Endothelial cell of umbilical vein (primary cell): ENCODE measurements around the gene MYDGF. TPM values are rescaled to one million over a fixed set of nuclear protein-coding genes. Genes with fewer than 3 reads are reported as not detected.

Experiments
- BruUV-seq: library from RNA; stranded (reverse); fragments of 400-500 nt; replicated peaks from 2 replicates; lab custom pipeline; 2021; lab: Mats Ljungman, UMichigan
- CTCF ChIA-PET: fragments of 300-600, 350-600 bp; sonication (Branson Sonifier 250); formaldehyde crosslinking; loops from one replicate; lab custom pipeline; 2021; ENCODE audit warnings: antibody characterized with exemption, inconsistent platforms; lab: Charles Lee
- POLR2A ChIA-PET: fragments of 300-600, 350-600 bp; sonication (Branson Sonifier 250); formaldehyde crosslinking; loops from one replicate; lab custom pipeline; 2021; ENCODE audit warnings: antibody characterized with exemption, inconsistent platforms; lab: Charles Lee
- DNase-seq: peaks from one replicate; pipeline ENCODE4 v3.0.0-alpha.2; 2011; ENCODE audit warnings: low read depth, low spot score
- FAIRE-seq: peaks from 2 replicates; lab custom pipeline; 2011; peaks lifted over from hg19 to GRCh38; lab: Jason Lieb, UNC
- H2AFZ ChIP-seq: 2 replicates; pipeline ENCODE4 v1.6.0; 2012; ENCODE audit warnings: low read depth, low read length, control low read depth, inconsistent platforms
- H3K27ac ChIP-seq: 2 replicates; pipeline ENCODE4 v1.5.1; 2011; ENCODE audit warnings: low read depth, mild to moderate bottlenecking, control low read depth, low read length, moderate library complexity; ENCODE audit not compliant: insufficient read depth
- H3K27me3 ChIP-seq, 2 experiments: 2 replicates each; pipeline versions ENCODE4 v1.6.0 to v1.6.1; 2011; ENCODE audit warnings: low read length in 2 of 2, mixed read lengths in 1 of 2; ENCODE audit not compliant: control insufficient read depth in 2 of 2, insufficient read depth in 2 of 2
- H3K36me3 ChIP-seq, 2 experiments: 2 replicates in 1 of 2; 3 replicates in 1 of 2; pipeline ENCODE4 v1.5.1; 2011; ENCODE audit warnings: low read length in 2 of 2, mild to moderate bottlenecking in 1 of 2, moderate library complexity in 1 of 2; ENCODE audit not compliant: control insufficient read depth in 2 of 2, insufficient read depth in 2 of 2; ENCODE audit errors: extremely low read depth in 1 of 2
- H3K4me1 ChIP-seq: 3 replicates; pipeline ENCODE4 v1.5.1; 2011; ENCODE audit warnings: mild to moderate bottlenecking, low read length; ENCODE audit not compliant: control insufficient read depth, insufficient read depth; ENCODE audit errors: extremely low read depth
- H3K4me2 ChIP-seq: 2 replicates; pipeline ENCODE4 v1.6.1; 2011; ENCODE audit warnings: low read length, control low read depth, mixed read lengths; ENCODE audit not compliant: insufficient read depth
- H3K4me3 ChIP-seq, 3 experiments: fragments of 200-600 bp in 1 of 3; sonication (generic), shearing (Covaris generic) in 1 of 3; replicated peaks in 1 of 3; 2 replicates each; pipeline ENCODE4 v1.5.1; 2011 to 2016; ENCODE audit warnings: control low read depth in 3 of 3, low read length in 3 of 3, mild to moderate bottlenecking in 2 of 3, inconsistent platforms in 1 of 3, low read depth in 1 of 3, moderate library complexity in 1 of 3; ENCODE audit not compliant: insufficient read depth in 1 of 3
- H3K79me2 ChIP-seq: 2 replicates; pipeline ENCODE4 v1.6.0; 2012; ENCODE audit warnings: low read length, inconsistent platforms; ENCODE audit not compliant: control insufficient read depth, insufficient read depth
- H3K9ac ChIP-seq: replicated peaks from 2 replicates; pipeline ENCODE3; 2011; ENCODE audit warnings: low read length, control low read depth; ENCODE audit not compliant: insufficient read depth; ENCODE audit errors: extremely low read depth
- H3K9me1 ChIP-seq: replicated peaks from 3 replicates; pipeline ENCODE4 v1.6.0; 2011; ENCODE audit warnings: mild to moderate bottlenecking, low read length; ENCODE audit not compliant: control insufficient read depth, insufficient read depth; ENCODE audit errors: extremely low read depth
- H3K9me3 ChIP-seq: replicated peaks from 2 replicates; pipeline ENCODE4 v1.5.1; 2012; ENCODE audit warnings: low read length, inconsistent platforms; ENCODE audit not compliant: control insufficient read depth, insufficient read depth
- H4K20me1 ChIP-seq: replicated peaks from 2 replicates; pipeline ENCODE3; 2011; ENCODE audit warnings: mild to moderate bottlenecking, low read length; ENCODE audit not compliant: control insufficient read depth, insufficient read depth; ENCODE audit errors: extremely low read depth
- EZH2 ChIP-seq: IDR thresholded peaks from 2 replicates; pipeline ENCODE4 v1.6.1; 2012; ENCODE audit warnings: borderline replicate concordance, low read depth, mild to moderate bottlenecking, moderate library complexity, low read length, inconsistent platforms; ENCODE audit not compliant: severe bottlenecking
- FOS ChIP-seq: IDR thresholded peaks from 2 replicates; pipeline ENCODE4 v1.6.1; 2011; ENCODE audit warnings: mild to moderate bottlenecking, low read length, moderate library complexity, borderline replicate concordance; ENCODE audit not compliant: insufficient read depth
- GATA2 ChIP-seq: IDR thresholded peaks from 2 replicates; pipeline ENCODE4 v1.7.0; 2011; ENCODE audit warnings: low read depth, mild to moderate bottlenecking, moderate library complexity, mixed read lengths, low read length; ENCODE audit not compliant: insufficient read length, insufficient read depth
- JUN ChIP-seq: IDR thresholded peaks from 2 replicates; pipeline ENCODE4 v1.6.1; 2011; ENCODE audit warnings: borderline replicate concordance, low read depth; ENCODE audit not compliant: insufficient read length, insufficient read depth
- MYC ChIP-seq: IDR thresholded peaks from one replicate; pipeline ENCODE4 v1.6.1; 2011; ENCODE audit warnings: mild to moderate bottlenecking, low read depth, low read length
- POLR2A ChIP-seq: IDR thresholded peaks from 2 replicates; pipeline ENCODE4 v1.6.1; 2012; ENCODE audit warnings: low read depth, mild to moderate bottlenecking, control low read depth, low read length
- POLR2AphosphoS5 ChIP-seq: IDR thresholded peaks from 2 replicates; pipeline ENCODE4 v1.6.1; 2012; ENCODE audit warnings: low read depth, mild to moderate bottlenecking, control low read depth, low read length, moderate library complexity; ENCODE audit not compliant: insufficient read depth
- dilution Hi-C: fragments of 300-500 bp; cut with MboI; formaldehyde crosslinking; loops from one replicate; pipeline ENCODE4 v1.15.0; 2019; ENCODE audit warnings: low sequenced_read_pairs; ENCODE audit not compliant: extremely low pct_ligation_motif_present
- intact Hi-C: fragments of 100-400 bp; cut with micrococcal nuclease; formaldehyde crosslinking; loops from one replicate; pipeline ENCODE4 v1.10.0; 2022
- polyA plus RNA-seq, 4 experiments: library from polyadenylated mRNA; depleted of rRNA in 3 of 4; stranded (reverse) in 3 of 4; unstranded in 1 of 4; fragments of >200 nt; gene quantifications; 2 replicates each; pipeline versions ENCODE4 v1.2.1 to v1.2.3, GENCODE V29; 2011 to 2012; ENCODE audit warnings: missing spikeins in 1 of 4
- total RNA-seq: library from RNA; stranded (reverse); gene quantifications from 2 replicates; pipeline ENCODE4 v1.2.3, GENCODE V29; 2021
- TF ChIP-seq, protein P1 (sequence below): IDR thresholded peaks from 2 replicates; pipeline ENCODE4 v1.6.1; 2011; ENCODE audit not compliant: insufficient read depth, insufficient read length
- TF ChIP-seq, protein P2 (sequence below), 2 donors: IDR thresholded peaks; 1 replicate in 1 of 2; 2 replicates in 1 of 2; pipeline ENCODE4 v1.5.1; 2011; ENCODE audit warnings: low read length in 2 of 2, mild to moderate bottlenecking in 2 of 2, moderate library complexity in 2 of 2, control low read depth in 1 of 2, inconsistent platforms in 1 of 2, low read depth in 1 of 2; ENCODE audit not compliant: insufficient read depth in 1 of 2; ENCODE audit errors: extremely low read depth in 1 of 2

The MYDGF gene
- total and polyA plus RNA-seq, 2 donors (not counting 3 experiments of a cell fraction or from before 2014, with no cell fraction given), result 191 to 337 TPM

DNA sequence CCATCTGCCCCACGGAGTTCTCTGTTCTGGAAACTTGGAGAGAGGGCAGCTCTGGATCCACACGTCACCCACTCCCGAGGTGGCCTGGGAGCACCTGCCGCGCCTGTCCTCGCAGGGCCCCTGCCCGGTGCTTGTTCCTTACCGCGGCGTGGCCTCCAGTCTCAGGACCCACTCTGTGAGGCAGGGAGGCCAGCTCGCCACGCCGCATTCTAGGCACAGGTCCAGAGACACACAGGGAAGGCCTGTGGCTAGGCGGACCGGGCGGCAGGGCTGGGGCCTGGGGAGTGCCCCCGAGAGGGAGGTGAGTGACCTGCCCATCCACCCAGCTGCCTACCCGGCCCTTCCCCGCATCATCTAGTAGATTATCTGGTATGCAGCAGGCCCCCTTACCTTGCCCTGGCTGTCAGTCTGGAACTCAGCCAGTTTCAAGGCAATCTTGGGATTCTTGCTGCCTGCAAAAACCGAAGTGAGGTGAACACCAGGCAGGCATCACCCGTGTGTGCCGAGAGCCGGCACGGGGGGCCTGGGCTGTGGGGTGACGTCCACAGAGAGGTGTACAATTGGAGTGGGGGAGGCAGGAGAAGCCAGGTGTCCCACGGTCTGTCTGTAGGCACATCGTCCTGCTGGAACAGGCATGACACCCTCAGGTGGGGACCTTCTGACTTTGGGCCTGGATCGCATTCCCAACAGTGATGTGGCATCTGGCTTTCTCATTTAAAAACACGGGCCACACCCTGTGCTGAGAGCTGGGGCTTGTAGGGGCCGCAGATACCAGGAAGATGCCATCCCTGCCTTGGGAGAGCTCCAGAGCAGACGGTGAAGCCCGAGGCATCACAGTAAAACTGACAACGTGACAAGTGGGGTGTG lies 29.9 kb upstream of the MYDGF start:
- CTCF ChIA-PET, result interaction anchor here (1.8 kb wide), 1 partner anchor 13 kb away, joined by 4 read pairs; no protein-coding TSS in a partner anchor
- no TSS peak for BruUV-seq
- no peaks in the 10 kb centered on the region for H3K9me1 ChIP-seq
- H3K4me3 ChIP-seq, result no peak overlapping the region
- no peaks in the 10 kb centered on the region for H3K9me3 ChIP-seq
- H3K4me2 ChIP-seq, result no peak overlapping the region
- TF ChIP-seq POLR2AphosphoS5 (no peak), JUN (no peak), FOS (no peak), MYC (no peak), EZH2 (no peak), GATA2 (no peak), POLR2A (no peak)
- TF ChIP-seq, protein P1, sequence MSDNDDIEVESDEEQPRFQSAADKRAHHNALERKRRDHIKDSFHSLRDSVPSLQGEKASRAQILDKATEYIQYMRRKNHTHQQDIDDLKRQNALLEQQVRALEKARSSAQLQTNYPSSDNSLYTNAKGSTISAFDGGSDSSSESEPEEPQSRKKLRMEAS, result no peak
- TF ChIP-seq, protein P2, sequence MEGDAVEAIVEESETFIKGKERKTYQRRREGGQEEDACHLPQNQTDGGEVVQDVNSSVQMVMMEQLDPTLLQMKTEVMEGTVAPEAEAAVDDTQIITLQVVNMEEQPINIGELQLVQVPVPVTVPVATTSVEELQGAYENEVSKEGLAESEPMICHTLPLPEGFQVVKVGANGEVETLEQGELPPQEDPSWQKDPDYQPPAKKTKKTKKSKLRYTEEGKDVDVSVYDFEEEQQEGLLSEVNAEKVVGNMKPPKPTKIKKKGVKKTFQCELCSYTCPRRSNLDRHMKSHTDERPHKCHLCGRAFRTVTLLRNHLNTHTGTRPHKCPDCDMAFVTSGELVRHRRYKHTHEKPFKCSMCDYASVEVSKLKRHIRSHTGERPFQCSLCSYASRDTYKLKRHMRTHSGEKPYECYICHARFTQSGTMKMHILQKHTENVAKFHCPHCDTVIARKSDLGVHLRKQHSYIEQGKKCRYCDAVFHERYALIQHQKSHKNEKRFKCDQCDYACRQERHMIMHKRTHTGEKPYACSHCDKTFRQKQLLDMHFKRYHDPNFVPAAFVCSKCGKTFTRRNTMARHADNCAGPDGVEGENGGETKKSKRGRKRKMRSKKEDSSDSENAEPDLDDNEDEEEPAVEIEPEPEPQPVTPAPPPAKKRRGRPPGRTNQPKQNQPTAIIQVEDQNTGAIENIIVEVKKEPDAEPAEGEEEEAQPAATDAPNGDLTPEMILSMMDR (IDR thresholded peaks at IDR 0.05; ENCODE audit: extremely low read depth in 1 of 2, insufficient read depth in 1 of 2, low read depth in 1 of 2, low read length in 2 of 2), result no peak
- H3K9ac ChIP-seq, result no peak overlapping the region
- H3K27ac ChIP-seq, result no peak overlapping the region
- H4K20me1 ChIP-seq, result no peaks in the 10 kb centered on the region
- intact Hi-C loops, result loop anchor here (5.0 kb wide), 1 partner anchor 513 kb away; no protein-coding TSS in a partner anchor
- dilution Hi-C loops, result no loop called here
- no peaks in the 10 kb centered on the region for H3K4me1 ChIP-seq
- POLR2A ChIA-PET, result no interaction called here
- H3K27me3 ChIP-seq, result no peaks in the 10 kb centered on the region
- peaks cover 18 to 59% of the 10 kb centered on the region in 2 experiments for H3K36me3 ChIP-seq
- no peak for DNase-seq
- no peak for FAIRE-seq
- H3K79me2 ChIP-seq, result no peaks in the 10 kb centered on the region
- H2AFZ ChIP-seq, result no peak overlapping the region
